GM21526 (cell line): ENCODE measurements around the gene ZBTB18.
A peak's percentile ranks its signal among the peaks of the same experiment; 100 is the strongest.

Source experiments
- ATAC-seq: cut with Tn5 transposase; IDR thresholded peaks from one replicate; pipeline ENCODE4 v1.9.1; 2021; ENCODE audit warnings: moderate library complexity; ENCODE audit not compliant: unreplicated experiment, low FRiP score

ZBTB18 gene

GRCh38 chr1:244060117-244060516 lies 9.0 kb downstream of the ZBTB18 start:
- ATAC-seq, result no peak

GRCh38 chr1:244060686-244061085 lies 9.6 kb downstream of the ZBTB18 start:
- ATAC-seq, result no peak

- no peak for ATAC-seq
These were observed 11.2 kb downstream of the ZBTB18 start for GRCh38 chr1:244062156-244062725.

- no peak for ATAC-seq
These were observed 12.4 kb downstream of the ZBTB18 start for GRCh38 chr1:244063498-244063897.

GRCh38 chr1:244064621-244065020 lies 13.5 kb downstream of the ZBTB18 start:
- ATAC-seq, result no peak

DNA sequence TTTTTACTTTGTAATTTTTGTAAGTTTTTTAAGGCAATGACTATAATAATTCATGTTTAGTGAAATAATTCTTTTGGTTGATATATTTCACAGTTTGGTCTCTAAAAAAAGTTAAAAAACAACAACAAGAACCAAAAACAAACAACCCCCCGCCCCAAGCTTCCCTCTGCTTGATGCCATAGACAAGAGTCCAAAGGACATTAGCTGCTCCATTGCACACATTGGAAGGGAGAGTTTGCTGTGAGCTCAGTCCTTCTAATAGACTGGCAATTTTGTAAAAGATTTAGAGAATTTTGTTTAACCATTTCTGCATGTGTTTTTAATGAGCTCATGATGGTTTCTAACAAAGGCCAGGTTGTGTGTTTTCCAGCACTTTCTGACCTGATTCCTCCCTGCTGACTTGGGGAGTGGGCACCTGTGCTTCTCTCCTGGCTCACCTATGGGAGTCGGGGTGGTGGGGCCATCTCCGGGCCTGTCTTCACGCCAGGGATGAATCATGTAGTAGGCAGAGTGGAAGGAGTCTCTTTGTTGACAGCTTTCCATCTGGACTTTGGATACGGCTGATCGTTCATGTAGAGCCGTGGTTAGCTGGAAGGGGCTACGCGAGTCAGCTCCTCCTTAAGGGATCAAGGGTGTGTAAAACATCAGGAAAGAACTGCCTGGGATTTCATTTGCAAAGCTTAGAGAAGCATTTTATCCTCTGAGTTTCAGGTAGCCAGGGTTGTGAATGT lies 14.1 kb downstream of the ZBTB18 start:
- ATAC-seq, result no peak

- no peak for ATAC-seq
These were observed 14.9 kb downstream of the ZBTB18 start for GRCh38 chr1:244065960-244066388.

DNA sequence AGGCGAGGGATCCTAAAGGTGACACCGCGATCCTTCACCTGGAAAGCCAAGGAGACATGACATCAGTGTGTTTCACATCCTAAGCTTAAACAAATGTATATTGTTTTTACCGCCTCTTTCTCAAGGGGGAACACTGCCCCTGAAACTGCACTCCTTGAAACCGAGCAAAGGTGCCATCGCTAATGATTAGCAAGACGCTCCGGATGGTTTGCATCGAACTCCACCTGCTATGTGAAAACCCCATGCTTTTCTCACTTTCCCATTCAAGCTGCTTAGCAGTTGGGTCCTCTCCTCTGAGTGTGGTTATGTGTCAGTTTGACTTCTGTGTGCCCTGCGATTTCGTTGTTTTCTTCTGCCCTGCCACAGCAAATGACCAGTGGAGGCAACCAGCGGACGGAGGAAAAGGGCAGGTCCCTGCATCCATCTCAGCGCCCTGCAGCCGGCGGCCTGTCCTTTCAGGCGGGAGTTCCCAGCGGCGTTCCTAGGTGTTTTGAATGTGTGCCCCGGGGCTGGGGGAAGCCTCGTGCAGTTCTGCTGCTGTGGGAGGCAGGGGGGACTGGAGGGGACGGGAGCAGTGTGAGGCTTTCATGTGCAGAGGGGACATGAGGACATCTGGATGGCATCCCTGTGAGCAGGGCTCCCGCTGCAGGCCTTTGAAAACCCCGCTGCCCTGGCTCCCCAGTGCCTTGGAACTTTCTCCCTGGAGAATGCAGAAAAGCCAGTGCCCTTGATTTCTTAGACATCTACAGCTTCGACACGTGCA lies 16.1 kb downstream of the ZBTB18 start:
- no peak for ATAC-seq

DNA sequence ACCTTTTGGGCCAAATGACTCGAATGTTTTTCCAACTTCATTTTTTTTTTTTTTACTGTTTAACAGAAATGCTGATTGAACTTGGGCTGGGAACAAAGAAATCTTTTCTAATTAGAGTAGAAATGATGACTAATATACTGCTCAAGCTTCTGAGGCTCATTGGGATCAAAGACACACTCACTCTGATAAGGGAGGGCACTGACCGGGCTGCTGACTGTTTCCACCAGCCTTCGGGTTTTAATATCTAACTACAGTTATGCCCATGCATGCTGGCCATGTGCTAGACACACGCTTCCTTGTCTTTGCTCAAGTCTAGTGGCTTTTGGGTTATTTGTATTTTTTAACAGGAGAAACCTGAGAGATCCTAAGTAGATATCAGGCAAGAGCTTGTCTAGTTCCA lies 16.8 kb downstream of the ZBTB18 start:
- no peak for ATAC-seq

DNA sequence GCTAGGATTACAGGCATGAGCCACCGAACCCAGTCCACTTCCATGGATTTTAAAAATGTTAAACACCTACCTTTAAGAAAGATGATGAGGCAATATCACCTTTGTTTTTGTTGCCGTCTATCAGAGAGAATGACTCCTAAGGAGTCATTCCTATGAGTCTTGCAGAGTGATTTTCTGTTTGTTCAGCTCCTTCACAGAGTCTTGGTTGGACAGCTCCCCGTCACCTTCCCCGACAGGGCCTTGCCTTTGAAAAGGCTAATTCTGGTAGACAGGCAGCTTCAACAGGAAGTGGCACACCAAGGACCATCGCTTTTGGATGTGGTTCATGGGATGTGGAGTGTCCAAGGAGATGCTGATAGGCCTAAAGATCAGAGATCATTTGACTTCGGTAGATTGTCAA lies 17.5 kb downstream of the ZBTB18 start:
- ATAC-seq, result no peak

- no peak for ATAC-seq
These were observed 18.3 kb downstream of the ZBTB18 start for GRCh38 chr1:244069326-244069898.

DNA sequence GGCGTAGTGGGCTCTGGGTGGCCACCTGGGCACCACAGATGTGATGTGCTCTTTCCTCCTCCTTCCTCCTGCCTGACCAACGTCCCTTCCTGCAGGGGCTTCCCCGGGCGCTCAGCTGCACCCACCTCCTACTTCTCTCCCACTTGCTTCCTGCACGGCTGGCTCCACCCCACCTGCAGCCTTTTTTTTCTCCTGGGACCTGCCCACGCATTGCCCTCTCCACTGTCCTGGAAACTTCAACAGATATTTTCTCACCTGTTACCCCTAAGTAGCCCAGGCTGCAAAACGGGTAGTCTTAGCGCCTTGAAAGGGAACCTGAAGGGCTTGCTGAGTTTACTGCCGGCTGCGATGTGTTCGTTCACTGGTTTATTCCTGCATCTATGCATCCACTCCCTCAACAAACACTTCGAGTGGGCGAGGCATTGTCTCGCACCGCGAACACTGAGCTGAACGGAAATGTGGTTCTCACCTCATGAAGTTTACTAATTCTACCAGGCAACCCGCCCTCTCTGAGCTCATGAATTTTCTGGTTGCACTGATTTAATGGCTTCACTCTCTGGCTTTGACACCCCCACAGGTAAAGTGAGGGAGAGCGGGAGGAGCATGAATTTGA lies 23.6 kb downstream of the ZBTB18 start:
- peak; percentile 65 for ATAC-seq

DNA sequence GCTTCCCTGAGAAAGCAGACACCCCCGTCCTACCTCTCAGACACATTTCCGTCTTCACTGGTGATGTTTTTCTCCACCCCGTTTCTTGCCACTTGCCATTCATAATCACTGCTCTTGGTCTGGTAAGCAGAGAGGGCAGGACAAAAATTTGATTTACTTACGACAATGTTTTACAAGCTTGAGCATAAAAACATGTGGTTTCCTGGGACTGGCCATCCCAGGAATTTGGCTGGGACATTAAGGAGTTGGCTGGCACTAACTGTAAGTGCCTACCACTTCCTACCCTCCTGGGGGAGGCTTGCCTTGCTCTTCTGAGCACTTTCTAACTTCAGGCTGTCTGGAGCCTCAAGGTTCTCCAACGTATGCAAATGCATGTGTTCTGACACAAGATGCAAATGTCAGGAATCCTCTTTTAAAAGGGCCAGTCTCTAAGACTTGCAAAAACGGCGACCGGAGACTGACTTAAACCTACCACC lies 24.2 kb downstream of the ZBTB18 start:
- peak; percentile 34 for ATAC-seq

DNA sequence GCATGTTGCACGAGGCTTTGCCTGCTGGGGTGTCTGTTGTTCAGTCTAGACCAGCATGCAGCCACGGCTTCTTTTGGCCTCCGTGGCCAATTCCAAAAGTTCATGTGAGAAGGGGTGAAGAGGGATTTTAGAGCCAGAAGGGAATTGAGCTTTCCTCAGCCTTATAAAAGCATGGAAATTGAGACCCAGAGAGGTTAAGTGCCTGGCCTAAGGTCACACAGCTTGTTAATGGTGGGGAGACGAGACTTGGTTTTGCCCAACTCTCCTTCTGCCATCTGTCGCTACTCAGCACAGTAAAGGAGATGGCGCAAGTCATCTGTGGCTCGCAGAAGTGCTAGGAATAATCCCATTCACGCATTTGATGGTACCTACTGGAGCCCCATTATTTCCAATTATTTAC lies 25.7 kb downstream of the ZBTB18 start:
- ATAC-seq, result no peak

- no peak for ATAC-seq
These were observed 26.6 kb downstream of the ZBTB18 start for GRCh38 chr1:244077473-244078220.

DNA sequence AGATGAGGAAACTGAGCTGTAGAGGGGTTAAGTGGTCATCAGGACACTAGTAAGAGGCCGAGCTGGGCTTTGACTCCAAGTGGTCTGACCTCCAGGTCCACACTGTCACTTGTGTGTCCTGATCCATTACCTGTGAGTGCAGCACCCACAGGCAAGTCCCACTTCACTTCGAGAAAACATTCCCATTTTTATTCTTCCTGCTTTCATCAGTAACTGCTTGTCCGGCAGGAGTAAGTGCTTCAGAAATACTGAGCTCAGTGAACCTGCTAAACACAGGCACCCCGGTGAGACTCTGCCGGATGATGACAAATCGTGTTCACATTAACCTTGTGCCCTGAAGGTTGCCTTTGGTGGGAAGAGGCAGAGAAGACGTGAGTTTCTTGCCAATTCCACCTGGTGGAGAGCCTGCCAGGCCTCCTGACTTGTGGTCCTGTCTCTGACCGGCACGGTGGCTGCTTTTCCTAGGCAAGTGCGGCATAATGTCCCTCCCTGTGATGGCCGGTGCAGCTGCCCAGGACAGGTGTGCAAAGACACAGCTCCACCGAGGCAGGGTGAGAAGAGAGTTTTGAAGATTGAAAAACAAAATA lies 29.4 kb downstream of the ZBTB18 start:
- ATAC-seq, result no peak

- ATAC-seq, result no peak
These were observed 31.9 kb downstream of the ZBTB18 start for GRCh38 chr1:244082969-244083368.

- ATAC-seq, result no peak
These were observed 32.4 kb downstream of the ZBTB18 start for GRCh38 chr1:244083383-244083943.

GRCh38 chr1:244084763-244085162 lies 33.7 kb downstream of the ZBTB18 start:
- ATAC-seq, result no peak
